Posterior vena cava (tissue), 2 donors: Measurements from ENCODE around the gene ADAMTSL3. TPM values are rescaled to one million over a fixed set of nuclear protein-coding genes. Genes with fewer than 3 reads are reported as not detected.

Experiments
- DNase-seq: peaks from one replicate; pipeline ENCODE4 v3.0.0-alpha.2; 2020; ENCODE audit warnings: low spot score
- intact Hi-C, 2 donors: fragments of 100-400 bp; cut with DNase I; formaldehyde crosslinking; loops; one replicate each; pipeline versions ENCODE4 v1.14.1 to v1.14.2; 2022 to 2023
- total RNA-seq, 2 donors: library from RNA; stranded (reverse); fragmentation: NEBNext Ultra II Directional; extraction: Animal tissue kit (Norgen Biotek cat#: 25700); gene quantifications; one replicate each; pipeline ENCODE4 v1.2.1, GENCODE V29; 2021
- donor health status: DM: yes; HTN: yes; CAD: no.
- donor health status: DM: yes; HTN: yes; CAD: no.

Gene ADAMTSL3
- total RNA-seq, 2 donors from 2014 or later, result 13.0 to 17.4 TPM

DNA sequence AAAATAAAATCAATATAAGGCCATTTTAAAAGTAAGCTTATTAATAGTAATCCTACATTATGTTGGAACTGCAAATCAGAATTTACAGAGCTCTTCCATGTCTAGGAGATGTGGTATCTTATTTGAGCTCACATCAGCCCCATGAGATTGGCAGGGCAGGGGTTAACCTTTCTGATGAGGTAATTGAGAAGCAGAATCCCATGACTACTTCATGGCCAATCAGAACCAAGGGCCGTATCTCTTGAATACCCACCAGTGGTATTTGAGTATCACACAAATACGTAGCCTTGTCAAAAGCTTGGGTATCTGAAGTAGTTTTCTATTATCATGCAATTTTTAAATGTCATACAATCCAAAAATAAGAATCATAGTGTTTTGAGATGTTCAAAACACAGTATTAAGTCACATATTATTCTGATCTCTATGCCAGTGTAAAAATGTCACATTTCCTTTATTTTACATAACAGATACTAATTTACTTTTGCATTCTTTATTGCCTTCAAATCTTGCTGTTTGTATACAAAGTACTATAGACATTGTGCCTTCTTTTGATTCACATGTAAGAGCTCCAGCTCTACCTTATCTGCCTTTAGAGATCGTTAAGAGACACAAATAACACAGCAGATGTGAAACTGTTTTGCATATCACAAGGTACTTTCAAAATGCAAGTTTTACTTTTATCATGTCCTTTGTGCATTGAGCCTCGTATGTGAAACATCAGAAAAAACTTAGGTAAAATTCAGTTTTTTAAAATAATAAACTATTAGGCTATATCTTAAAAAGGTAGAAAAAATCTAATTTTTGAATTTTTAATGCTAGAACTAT is 329.9 kb downstream of the ADAMTSL3 start:
- intact Hi-C loops, result no loop called here

DNA sequence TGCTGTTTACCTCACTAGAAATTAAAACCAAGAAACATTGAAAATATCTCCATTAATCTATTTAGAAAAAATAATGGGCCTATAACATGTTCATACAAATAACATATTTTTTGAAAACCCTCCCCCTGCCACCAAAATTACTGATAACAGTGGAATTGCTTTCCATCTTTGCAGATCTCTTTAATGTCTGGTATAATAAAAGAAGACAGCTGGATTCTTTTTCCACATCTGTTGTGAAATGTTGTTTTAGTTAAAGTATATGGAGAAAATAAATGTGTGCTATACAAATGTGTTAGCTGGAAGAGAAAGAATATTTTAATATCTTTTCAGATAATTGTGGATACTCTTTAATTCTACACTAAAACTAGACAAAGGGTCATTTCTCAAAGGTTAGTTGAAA is 330.7 kb downstream of the ADAMTSL3 start:
- DNase-seq, result no peak
- intact Hi-C loops, result no loop called here

More for the DNA sequence above, 329.9 kb downstream of the ADAMTSL3 start:
- DNase-seq, result no peak

DNA sequence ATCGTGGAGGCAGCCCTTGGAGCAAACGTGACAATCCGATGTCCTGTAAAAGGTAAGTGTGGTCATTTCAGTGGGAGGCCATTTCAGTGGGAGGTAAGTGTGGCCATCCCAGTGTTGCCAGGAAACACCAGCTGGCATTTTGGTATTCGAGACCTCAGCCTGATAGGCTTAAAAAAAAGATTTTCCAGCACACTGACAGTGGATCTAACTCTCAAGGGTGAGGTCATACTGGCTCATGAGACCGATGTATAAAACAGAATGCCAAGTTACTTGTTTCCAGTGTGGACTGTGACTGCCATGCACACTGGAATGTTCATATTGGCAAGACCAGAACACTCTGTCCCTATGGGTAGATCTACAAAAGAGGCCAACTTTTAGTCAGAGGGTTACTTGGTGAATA is 337.2 kb downstream of the ADAMTSL3 start:
- no peak for DNase-seq
- intact Hi-C loops, result no loop called here

GRCh38 chr15:83992324-83993031 is 338.6 kb downstream of the ADAMTSL3 start:
- intact Hi-C loops, result no loop called here
- DNase-seq, result no peak

DNA sequence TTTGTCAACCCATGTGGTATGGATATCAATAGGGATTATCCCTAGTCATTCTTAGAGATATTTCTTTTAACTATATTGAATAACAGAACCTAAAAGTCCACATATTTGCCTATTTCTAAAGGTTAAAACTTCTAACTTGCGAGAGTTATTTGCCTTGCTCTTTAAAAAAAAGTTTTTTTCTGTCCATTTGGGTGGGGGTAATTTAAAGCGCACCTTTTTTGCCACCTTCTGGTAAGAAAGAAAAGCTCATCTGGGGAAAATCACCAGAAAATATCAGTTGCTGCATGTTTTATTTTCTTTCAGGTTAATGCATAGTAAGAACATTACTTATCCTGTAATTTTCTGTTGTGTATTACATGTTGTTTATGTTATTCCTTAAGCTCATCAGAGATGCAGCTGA is 339.7 kb downstream of the ADAMTSL3 start:
- DNase-seq, result no peak
- intact Hi-C loops, result no loop called here

- intact Hi-C loops, result no loop called here
- no peak for DNase-seq
These were observed 344.6 kb downstream of the ADAMTSL3 start for GRCh38 chr15:83998486-83998885.

DNA sequence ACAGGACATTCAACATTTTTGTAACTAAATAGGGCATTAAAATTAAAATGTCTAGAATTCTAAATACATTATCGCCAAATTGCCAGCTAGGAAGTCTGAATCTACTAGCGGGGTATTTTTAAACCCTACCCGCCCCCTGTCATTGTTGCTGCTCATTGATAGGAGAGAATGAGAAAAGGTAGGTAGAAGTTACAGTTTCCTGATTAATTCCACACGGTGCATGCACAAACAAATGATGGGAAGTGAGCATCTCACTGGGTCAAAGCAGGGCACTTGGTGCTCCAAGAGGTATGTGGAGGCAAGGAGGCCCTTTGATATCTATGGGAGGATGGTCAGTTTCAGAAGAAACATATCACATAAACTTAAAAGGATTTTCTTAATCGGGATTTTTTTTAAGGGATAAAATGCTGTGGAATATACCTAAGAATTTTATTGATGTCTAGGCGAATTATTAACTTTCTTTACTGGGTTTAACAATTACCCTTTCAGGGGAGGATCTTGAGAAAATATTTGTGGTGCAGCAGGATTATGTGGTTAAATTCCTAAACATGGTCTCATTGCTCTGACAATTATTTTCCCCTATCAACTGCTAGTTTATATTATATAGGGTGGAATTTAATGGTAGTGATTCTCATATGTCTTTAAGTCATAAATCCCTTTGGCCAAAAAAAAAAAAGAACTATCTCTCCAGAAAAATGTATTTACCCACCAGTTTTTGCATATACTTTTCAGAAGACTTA is 345.6 kb downstream of the ADAMTSL3 start:
- DNase-seq, result no peak
- intact Hi-C loops, result no loop called here

GRCh38 chr15:84001037-84001436 is 347.1 kb downstream of the ADAMTSL3 start:
- no peak for DNase-seq
- intact Hi-C loops, result no loop called here

DNA sequence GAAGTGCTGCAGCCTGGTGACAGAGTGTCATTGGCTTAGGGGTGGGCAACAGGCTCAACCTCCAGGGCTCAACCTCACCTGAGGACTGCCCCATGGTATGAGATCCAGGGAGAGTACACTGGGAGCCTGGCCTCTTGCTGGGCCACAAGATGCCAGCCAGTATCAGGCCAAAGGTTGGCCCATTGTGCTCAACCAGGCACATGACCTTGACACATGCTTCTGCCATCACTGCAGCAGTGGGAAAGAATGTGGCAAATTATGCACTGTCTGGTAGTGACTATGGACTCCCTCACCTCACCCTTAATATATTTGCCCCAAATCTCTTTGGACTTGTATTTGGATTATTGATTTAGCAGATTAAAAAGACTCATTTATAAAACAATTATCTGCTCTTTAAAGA is 347.7 kb downstream of the ADAMTSL3 start:
- intact Hi-C loops, result no loop called here
- DNase-seq, result no peak

- intact Hi-C loops, result no loop called here
- no peak for DNase-seq
These were observed 350.0 kb downstream of the ADAMTSL3 start for GRCh38 chr15:84003791-84004503.

DNA sequence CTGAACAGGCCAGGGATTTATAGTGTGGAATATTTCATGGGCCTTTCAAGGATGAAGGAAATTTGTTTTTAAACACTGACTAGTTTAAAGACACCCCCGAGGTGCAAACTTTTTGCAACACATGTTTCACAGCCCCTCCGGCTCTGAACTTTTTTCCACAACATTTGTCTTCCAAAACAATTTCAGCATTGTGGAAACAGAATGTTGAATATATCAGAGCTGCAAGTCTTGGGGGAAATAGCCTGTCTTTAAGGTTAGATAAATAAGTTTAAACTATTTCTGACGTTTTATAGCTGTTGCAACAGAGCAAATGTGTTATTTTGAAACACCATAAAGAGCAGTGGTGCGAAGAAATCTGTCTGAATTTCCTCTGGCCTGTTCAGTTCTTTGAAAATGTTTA is 352.5 kb downstream of the ADAMTSL3 start:
- intact Hi-C loops, result no loop called here
- no peak for DNase-seq

- DNase-seq, result no peak
- intact Hi-C loops, result no loop called here
These were observed 355.7 kb downstream of the ADAMTSL3 start for GRCh38 chr15:84009616-84010015.

DNA sequence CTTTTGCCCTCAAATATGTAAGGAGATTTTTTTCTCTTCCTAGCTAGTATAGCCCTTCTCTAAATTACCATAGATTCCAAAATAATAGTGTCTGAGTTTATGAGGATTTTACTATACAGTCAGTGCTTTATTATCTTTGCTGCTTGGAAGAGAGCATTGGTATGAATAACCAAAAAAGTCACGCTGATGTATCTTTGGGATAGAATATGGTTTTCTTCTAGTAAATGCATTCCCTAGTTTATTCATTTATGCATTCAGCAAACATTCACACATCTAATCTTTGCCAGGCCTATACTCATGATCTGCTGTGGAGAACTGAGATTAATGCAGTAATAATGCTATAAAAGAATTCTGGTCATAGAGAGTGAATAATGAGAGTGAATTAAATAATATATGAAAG is 356.3 kb downstream of the ADAMTSL3 start:
- no peak for DNase-seq
- intact Hi-C loops, result no loop called here

- DNase-seq, result no peak
- intact Hi-C loops, result no loop called here
These were observed 362.4 kb downstream of the ADAMTSL3 start for GRCh38 chr15:84016371-84016770.

GRCh38 chr15:84022516-84022915 is 368.6 kb downstream of the ADAMTSL3 start:
- intact Hi-C loops, result no loop called here

DNA sequence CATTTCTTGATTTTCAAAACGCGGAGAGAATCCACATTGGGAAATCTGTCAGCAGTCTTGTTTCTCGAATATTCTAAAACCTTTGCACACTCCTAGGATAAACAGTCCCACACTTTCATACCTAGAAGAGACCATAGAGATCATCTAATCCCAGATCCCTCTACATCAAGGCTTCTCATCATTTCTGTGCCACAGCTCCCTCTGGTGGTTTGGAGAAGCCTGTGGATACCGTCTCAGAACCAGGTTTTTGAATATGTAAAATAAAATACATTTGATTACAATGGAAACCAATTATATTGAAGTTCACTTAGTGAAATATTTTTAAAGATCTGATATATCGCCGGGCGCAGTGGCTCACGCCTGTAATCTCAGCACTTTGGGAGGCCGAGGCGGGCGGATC is 369.7 kb downstream of the ADAMTSL3 start:
- intact Hi-C loops, result no loop called here
- DNase-seq, result no peak

More at GRCh38 chr15:84022516-84022915, 368.6 kb downstream of the ADAMTSL3 start:
- no peak for DNase-seq

DNA sequence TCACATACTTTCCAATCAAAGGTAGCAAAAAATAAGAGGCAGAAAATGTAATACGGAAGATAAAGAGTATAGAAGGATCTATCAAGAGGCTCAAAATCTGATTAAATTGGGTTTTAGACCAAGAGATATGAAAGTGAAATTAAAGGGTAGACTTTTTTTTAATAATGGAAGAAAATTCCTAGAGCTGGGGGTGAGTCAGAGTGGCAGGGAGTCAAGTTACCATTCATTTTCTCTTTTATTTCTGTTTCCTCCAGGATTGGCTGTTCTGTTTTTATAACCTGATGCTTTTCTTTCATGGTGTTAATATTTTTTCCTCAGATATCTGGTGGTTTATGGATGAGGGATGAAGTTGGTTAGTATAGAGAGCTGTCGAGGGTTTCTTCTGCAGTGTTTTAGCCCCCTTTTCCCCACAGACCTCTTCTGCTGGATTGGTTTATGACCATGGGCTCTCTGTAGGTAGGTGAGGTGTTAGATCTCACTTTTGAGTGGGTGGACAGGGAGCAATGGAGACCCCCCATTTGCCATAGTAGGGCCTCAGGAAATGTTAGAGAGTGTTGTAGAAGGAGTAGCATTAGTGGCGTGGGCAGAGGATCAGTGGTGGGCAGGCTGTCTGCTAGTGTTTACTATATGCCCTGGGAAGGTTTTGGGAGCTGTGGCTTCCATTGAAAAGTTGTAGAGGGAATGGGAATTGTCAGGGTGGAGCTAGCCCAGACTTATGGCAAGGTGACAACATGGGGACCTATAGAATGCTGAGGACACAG is 380.1 kb downstream of the ADAMTSL3 start:
- no peak for DNase-seq
- intact Hi-C loops, result no loop called here

GRCh38 chr15:84034578-84035398 is 380.9 kb downstream of the ADAMTSL3 start:
- no peak for DNase-seq
- intact Hi-C loops, result no loop called here
